Measurements from ENCODE around the gene G3BP2.
"Not testable (repeated sequence)": the region's sequence is repeated elsewhere in the genome, so short reads cannot be mapped to it uniquely, and the experiment has no call there.

G3BP2 gene

DNA sequence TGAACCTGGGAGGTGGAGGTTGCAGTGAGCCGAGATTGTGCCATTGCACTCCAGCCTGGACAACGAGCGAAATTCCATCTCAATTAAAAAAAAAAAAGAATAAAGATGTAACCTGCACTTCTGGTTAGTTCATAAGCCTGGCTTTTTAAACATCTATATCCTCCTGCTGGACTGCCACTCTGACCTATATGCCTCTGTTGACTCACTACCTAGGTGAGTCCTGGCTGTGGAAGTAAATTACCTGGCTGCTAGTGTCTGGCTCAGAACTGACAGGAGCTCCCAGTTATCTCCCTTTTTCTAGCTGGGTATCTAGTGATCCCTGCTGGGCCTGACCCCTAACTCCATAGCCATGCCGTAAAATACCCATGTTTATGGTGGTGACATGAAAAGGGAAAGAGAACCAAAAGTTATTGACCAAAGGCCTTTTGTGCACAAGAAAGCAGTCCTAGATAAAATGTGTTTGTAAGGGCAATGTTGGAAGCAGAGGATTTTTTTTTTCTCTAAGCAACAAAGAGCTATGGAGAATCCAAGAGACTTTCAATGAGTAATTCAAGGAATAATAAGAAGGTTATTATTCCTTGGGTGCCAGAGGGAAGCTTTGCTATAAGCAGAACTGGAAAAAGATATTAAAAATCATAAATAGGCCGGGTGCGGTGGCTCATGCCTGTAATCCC is 10.4 kb upstream of the G3BP2 start:
- DNase-seq (ENCODE audit: low read depth in 2 of 2) = no peak

DNA sequence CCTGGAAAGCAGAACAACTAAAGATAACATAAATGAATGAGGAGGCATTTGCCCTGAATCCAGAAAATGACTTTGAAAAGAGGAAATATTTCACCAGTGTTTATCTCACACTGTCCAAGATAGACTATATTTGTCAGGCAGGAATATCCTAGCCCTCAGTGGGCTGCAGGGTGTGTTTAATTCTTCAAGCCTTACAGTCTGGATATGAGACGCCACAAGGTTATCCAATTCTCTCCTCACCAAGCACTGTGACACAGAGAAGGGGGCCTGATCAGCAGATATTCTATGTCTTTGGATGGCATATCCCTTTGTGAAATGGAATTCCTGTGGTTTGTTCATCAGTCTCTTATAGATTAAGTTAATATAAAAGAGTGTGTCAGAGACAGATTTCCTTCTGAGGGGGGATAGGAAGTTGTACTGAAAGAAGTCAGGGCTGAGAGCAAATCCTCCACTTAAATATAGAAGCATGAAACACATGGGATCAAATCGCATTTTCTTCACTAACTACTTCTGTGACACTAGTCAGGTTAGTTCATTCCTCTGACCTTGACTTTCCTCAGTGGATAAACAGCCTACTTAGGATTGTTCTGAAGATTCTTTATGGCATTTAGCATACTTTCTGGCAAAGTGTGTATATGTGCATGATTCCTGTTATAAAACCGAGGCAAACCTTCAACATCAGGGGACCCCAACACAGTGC is 6.8 kb upstream of the G3BP2 start:
- no peak for DNase-seq (ENCODE audit: low read depth in 2 of 2)

DNA sequence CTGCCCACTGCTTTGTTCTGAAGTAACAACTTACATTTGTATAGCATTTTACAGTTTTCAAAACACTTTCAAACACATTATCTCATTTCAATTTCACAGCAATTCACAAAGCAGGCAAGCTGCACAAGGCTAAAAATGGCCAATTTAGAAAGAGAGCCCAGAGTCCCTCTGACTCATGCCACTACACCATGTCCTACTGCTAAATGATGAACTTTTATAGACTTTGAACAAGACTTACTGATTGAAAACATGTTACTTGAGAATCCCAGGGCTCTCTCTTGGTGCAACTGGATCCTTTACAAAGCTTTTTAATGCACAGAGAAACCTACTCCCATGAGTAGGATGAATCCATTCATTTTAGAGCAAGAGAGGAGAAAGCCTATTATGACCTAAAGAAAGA is 5.8 kb upstream of the G3BP2 start:
- no peak for DNase-seq (ENCODE audit: low read depth in 2 of 2)

DNA sequence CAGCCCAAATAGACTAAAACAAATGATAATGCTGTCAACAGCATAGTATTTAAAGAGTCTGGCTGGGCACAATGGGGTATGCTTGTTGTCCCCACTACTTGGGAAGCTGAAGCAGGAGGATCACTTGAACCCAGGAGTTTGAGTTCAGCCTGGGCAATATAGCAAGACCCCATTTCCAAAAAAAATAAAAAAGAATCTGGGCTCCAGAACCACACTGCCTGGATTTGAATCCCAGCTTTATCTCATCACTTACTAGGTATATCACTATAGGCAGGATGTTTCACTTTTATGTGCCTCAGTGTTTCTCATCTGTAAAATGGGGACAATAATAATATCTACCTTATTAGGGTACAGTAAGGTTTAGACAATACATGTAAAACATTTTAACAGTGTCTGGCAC is 5.3 kb upstream of the G3BP2 start:
- DNase-seq (ENCODE audit: low read depth in 2 of 2) = no peak

DNA sequence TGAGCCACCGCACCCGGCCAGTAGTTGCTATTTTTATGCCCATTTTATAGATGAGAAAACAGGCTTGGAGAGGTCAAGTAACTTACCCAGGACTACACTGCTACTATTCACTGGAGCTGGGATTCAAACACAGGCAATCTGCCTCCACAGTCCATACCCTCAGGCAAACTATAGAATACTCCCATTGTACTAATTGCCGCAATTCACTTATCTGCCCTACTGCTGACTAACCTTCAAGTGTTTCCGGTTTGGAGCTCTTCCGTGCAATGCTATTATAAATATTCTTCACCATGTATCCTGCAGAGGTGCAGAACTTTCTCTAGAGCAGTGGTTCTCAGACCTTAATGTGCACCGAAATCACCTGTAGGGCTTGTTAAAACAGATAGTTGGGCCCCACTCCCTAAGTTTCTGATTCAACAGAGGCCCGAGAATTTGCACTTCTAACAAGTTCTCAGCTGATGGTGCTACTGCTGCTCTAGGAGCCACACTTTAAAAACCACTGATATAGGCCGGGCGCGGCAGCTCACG is 1.9 kb upstream of the G3BP2 start:
- DNase-seq (ENCODE audit: low read depth in 2 of 2) = no peak

DNA sequence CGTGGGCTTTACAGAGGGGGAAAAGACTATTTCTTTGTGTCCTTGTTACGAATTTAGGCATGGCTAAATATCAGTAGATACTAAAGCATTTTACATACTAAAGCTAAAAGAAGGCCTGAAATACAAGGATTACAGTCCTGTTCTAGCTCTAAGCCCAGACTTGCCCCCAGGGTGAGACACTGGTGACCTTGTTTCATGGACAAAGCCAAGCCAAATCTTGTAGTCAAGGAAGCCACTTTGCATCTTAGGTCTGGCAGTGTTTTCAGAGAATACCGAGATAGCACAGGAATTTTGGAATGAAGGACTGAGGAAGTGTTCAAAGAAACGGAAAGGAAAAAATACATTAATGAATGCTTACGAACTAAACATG is 733 bp upstream of the G3BP2 start:
- no peak for DNase-seq (ENCODE audit: low read depth in 2 of 2)

DNA sequence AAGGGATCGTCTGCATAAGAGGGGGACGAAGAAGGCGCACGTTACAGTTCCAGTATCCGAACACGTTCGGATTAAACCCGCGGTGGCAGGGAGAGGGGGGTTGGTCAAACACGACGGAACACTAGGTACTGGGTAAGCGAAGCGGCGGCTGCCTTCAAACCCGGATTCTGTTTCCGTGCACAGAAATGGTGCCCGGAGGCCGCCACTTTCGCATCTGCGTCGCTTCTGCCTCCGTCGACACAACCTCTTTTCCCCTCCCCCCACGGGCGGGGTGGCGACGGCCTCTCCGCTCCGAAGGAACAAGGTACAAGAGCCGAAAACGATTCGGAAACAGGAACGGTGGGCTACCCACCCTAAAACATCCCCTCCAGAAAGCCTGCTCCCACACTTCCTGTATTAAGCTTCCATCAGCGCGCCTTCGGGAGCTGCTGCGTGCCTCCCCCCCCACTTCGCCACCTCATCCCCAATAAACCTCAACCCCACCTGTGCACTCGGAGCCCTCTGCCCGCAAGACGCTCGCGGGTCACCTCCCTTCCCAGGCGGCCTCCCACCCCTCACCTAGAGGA is 667 bp downstream of the G3BP2 start:
- DNase-seq (ENCODE audit: low read depth in 2 of 2) = peak; percentile 52 to 56

DNA sequence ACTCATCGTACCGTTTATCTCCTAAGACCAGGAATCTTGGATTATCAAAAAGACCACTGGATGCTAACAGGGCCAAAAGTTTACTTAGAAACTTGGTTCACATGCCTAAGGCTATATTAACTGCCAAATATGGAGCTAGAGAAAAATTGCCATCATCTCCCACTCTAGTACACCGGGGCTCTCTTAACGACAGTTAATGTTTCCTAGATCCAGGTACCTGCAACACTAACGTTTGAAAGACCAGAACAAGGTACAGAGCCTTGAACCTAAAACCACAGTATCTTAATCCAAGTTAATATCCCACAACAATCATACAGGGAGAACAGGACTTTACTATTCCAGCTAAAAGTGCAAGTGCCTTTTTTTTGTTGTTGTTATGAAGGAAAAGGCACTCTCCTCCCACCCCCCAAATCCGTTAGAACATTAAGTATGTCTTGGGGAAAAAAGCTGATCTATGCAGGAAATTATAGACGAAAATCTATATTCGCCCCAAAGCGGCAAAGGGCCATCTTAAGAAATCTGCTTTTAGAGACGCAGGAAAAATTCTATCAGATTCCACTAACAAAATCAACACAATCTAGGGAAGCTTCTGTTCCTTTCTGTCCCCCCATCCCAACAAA is 1.3 kb downstream of the G3BP2 start:
- DNase-seq (ENCODE audit: low read depth in 2 of 2) = no peak

DNA sequence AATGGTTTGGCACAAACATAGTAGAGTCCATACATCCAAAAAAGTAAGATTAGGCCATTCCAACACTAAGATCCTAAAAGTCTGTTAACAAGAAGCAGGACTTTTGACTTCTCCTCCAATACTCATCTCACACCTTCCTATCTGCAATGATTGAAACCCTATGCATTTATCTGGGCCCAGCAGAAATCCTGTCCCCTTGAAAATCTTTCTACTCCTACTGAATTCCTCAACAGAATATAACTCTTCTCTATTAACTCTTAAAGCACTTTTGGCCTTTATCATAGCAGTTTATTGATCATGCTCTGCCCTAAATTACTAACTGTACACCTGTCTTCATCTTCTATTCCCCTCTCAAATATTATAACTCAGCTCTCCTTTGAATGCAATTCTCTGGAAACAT is 4.6 kb downstream of the G3BP2 start:
- DNase-seq (ENCODE audit: low read depth in 2 of 2) = no peak

DNA sequence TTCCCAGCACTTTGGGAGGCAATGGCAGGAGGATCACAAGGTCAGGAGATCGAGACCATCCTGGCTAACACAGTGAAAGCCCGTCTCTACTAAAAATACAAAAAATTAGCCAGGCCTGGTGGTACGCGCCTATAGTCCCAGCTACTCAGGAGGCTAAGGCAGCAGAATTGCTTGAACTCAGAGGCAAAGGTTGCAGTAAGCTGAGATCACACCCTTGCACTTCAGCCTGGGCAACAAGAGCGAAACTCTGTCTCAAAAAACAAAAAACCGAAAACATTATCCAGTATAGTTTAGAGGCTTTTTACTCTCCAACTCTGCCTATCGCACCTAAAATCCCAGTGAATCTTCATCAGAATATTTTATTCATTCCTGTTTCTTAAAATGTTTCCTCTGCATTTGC is 5.6 kb downstream of the G3BP2 start:
- not testable (repeated sequence) for DNase-seq (ENCODE audit: low read depth in 2 of 2)

DNA sequence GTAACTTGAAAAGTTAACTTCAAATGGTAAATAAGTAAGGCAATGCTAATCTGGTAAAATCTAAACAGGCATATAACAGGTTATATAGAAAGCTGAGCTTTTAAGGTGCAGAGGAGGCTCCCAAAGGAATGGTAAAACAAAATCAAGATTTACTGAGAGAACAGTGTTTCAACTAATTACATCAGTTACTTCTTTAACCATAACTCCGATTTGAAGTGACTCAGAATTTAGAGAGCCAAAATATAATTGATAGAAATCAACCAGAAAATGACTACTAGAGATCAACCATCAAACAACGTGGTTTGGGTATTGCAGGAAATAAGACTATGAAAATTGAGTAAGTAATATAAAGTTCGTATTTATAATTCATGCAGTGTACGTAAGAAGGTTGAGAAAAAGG is 6.9 kb downstream of the G3BP2 start:
- no peak for DNase-seq (ENCODE audit: low read depth in 2 of 2)

DNA sequence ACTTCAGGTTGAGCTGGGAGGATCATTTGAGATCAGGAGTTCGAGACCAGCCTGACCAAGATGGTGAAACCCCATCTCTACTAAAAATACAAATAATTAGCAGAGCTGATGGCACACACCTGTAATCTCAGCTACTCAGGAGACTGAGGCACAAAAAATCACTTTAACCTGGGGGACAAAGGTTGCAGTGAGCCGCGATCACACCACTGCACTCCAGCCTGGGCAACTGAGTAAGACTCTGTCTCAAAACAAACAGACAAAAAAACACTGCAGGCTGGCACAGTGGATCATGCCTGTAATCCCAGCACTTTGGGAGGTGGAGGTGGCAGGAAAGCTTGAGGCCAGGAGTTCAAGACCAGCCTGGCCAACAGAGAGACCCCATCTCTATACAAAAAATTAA is 8.6 kb downstream of the G3BP2 start:
- DNase-seq (ENCODE audit: low read depth in 2 of 2) = not testable (repeated sequence)

DNA sequence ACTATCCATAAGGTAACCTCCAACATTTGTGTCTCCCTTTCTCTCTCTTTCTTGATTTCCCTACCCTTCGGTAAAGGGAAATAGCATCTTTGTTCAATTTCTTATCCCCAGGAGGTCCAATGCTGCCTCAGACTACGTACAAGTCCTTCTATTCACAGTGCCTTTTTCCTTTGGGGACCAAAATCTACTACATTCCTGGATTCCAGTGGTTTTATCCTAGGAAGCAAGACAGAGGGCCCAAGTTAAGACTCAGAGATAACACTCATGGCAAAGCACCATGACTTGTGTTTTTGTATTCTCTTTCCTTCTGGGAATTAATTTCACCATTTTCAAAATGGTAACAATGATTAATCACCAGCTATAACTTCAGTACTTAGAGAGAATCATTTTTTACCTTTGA is 10.6 kb downstream of the G3BP2 start:
- DNase-seq (ENCODE audit: low read depth in 2 of 2) = no peak

DNA sequence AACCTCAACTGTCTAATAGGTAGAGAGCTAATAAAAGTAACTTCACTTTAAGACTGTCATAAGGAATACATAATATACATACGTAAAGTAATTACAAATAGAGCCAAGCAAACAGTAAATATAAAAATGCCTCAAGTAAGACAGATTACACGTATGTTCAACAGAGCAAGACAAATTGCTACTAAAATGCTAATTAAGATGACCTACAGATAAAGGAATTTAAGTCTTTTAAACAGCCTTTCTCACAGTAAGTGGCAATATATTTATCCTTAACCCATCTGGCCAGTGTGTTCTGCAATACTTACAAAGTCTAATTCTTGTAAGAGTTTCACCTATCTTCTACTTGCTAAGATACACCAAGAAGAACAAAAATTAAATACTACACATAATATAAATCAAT is 12.7 kb downstream of the G3BP2 start:
- DNase-seq (ENCODE audit: low read depth in 2 of 2) = no peak

DNA sequence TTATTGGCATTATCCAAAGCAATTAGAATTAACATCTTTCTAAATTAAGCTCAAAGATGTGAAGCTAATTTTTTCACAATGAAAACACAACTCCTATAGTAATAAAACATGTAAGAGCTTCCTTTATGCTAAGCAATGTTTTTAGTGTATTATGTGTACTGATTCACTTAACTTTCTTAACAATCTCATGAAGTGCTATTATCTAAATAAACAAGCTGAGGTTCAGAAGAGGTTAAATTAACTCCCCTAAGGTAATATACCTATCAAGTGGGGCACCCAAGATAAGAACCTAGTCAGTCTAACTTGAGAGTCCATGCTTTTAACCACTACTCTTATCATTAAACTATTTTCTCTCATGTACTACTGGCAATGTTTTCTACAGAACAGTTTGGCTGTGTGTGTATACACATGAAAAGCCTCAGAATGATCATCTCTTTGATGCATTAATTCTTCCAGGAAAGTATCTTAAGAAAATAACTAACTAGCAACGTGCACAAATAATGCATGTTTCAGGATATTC is 13.6 kb downstream of the G3BP2 start:
- DNase-seq (ENCODE audit: low read depth in 2 of 2) = no peak

DNA sequence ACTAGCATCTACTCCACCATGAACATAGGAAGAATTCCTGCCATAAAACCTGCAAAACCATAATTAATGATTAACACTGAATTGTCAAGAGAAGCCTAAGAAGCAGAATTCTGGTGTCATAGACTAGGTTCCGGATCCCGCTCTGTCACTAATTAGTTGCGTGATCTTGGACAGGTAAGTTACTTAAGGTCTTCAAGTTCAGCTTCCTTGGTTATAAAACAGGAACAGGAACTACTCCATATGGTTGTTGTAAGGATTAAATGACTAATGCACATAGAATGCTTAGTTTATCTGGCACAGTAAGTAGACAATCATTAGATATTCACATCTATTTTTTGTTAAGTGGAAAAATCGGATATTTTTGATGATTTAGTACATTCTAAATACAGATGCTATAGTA is 14.3 kb downstream of the G3BP2 start:
- DNase-seq (ENCODE audit: low read depth in 2 of 2) = no peak

DNA sequence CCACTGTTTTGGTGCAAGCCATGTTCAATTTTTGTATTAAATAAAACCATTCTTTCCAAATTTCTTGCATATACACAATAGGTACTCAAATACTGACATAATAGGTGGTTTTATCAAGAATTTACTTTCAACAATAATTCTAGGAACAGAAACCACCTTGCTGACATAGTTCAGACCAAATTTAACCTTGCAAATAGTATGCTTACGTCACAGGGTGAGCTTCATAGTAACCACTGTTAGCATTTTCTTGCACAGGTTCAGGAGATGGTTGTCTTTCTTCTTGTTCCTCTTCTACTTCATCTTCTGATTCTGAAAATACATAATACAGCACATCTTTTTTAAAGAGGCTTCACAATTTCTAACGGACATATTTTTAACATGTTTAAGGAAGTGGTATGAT is 17.6 kb downstream of the G3BP2 start:
- no peak for DNase-seq (ENCODE audit: low read depth in 2 of 2)

DNA sequence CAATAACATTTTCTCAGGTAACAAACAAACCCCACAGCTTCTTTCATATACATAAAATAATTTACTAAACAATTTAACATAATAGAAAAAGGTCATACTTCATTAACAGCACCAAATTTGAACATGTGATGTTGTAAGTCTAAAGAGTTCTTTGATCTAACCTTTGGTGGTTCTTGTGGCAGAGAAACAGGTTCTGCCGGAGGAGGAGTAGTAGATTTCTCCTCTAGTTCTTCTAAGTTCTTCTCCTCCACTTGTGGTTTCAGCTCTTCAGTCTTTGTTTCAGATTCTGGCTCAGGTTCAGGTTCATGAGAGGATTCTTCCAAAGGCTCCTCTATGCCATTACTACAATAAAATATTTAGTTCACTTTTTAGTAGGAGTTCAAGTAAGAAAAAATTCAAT is 18.3 kb downstream of the G3BP2 start:
- no peak for DNase-seq (ENCODE audit: low read depth in 2 of 2)

DNA sequence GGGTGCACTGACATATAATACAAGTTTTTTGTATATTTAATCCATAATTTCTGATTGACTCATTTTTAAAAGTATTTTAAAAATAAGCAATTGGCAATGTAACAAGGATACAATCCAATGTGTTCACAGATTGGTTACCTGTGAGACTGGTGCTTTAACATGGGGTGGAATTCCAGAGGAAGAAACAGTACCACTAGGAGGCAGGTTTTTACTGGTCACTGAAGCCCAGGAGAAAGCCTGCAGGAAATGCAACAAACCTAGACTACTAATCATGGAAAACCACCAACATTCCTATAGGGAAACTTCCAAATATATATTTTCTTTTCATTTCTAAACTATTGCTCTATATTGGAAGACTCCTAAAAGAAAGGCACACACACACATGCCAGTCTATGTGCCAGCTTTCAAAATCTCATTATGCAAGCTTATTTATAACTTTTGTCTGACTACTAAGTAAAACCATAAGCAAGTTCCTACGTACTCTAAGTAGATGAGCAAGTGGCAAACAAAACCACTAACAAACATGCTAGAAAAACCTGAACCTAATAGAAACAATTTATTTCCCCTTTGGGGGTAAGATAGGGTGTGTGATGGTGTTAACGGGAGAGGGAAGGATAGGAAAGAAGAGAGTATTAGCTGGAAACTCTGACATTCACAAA is 19.2 kb downstream of the G3BP2 start:
- no peak for DNase-seq (ENCODE audit: low read depth in 2 of 2)

DNA sequence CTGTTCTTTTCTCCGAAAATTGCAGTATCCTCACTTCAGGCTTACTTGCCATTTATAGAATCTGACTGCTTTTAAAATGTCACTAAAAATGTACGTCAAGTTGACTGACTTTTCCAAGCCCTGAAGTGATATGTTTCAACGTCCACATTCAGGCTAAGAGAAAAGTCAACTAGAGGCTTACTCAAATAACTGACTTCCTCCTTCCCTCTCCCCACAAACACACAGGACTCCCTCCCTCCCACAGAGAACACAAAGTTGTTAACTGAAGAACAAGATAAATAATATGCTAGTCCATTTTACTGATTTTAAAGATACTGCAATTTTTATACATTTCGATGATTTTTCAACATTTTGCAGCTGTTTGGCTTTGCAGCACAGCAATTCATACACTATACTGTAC is 29.1 kb downstream of the G3BP2 start:
- DNase-seq (ENCODE audit: low read depth in 2 of 2) = no peak

DNA sequence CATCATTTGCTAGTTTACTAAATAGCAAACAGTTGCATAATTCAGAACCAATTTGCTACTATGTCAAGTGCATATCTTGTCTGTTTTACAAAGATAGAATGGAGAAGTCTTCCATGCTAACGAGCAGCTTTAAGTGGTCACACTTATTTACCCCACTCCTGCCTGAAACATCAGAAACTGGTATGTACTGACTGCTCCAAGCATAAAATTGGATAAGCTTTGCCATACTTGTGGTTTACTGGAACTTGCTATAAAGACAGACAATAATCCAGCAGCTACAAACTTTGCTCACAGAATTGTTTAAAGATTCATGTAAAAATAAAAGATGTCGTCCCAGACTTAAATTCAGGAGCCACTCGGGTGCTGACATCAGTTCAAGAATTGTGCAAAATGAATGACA is 29.6 kb downstream of the G3BP2 start:
- no peak for DNase-seq (ENCODE audit: low read depth in 2 of 2)

DNA sequence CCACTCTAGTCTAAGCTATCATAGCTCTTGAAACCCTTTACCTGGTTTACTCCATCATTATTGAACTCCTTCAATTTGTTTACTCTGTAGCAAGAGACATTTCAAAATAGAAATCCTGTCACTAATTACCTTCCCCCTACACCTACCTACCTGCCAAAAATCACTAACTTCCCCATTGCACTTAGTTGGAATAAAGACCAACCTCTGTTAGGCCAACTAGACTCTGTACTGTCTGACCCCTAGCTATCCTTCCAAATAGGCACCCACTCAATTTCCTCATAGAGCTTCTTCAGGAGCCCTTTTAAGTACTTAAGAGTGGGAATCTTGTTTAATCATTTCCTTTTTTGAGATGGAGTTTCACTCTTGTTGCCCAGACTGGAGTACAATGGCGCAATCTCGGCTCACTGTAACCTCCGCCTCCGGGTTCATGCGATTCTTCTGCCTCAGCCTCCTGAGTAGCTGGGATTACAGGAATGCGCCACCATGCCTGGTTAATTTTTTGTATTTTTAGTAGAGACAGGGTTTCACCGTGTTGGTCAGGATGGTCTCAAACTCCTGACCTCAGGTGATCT is 34.0 kb downstream of the G3BP2 start:
- no peak for DNase-seq (ENCODE audit: low read depth in 2 of 2)

Measured in activated CD8-positive, alpha-beta memory T cell treated with anti-CD3 and anti-CD28 coated beads for 4 hours (primary cell).